Skin epidermis (tissue), 12 donors: ENCODE data around the gene HOXC12.
A peak's percentile ranks its signal among the peaks of the same experiment; 100 is the strongest.

ENCODE experiments used
- H3K27ac ChIP-seq, 21 experiments: fragments of 200-600 bp; sonication (generic) in 11 of 21; one replicate each; pipeline ENCODE4 v1.5.0; 2020; ENCODE audit warnings: mild to moderate bottlenecking in 3 of 21, inconsistent platforms in 2 of 21, moderate library complexity in 2 of 21
- H3K4me3 ChIP-seq, 7 experiments: fragments of 200-600 bp; sonication (generic) in 2 of 7; one replicate each; pipeline ENCODE4 v1.5.0; 2020; ENCODE audit warnings: inconsistent platforms in 2 of 7, mild to moderate bottlenecking in 2 of 7, moderate library complexity in 1 of 7

HOXC12 gene

DNA sequence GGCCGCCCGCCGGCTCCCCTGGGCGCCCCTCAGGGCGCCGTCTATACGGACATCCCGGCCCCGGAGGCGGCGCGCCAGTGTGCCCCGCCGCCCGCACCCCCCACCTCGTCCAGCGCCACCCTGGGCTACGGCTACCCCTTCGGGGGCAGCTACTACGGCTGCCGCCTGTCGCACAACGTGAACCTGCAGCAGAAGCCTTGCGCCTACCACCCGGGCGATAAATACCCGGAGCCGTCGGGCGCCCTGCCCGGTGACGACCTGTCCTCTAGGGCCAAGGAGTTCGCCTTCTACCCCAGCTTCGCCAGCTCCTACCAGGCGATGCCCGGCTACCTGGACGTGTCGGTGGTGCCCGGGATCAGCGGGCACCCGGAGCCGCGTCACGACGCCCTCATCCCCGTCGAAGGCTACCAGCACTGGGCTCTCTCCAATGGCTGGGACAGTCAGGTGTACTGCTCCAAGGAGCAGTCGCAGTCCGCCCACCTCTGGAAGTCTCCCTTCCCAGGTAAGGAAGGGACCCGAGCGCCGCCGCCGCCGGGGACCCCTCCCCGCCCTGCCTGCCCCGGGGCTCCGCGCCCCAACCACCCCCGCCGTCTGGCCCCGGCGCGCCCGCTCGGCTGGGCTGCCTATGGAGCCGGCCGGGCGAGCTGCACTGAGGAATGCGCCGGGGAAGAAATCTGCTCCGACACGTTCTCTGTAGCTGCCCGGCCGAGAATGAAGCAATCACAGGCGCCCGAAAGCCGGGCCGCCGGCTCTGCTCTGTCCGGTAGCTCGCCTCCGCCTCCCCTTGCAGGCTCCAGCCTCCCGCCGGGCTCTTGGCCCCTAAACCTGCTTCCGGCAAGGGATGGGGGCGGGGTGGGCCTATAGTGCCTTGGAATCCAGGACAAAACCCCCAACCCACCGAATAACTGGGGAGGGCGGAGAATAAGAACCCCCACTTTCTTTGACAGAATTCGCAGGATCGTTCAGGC, 15.3 kb upstream of the HOXC12 start:
- H3K27ac ChIP-seq, result peak overlapping the region in 19 of 21 experiments; percentile 47 to 89 (median 72)
- H3K4me3 ChIP-seq, result peak overlapping the region; percentile 33 to 58 (median 40)

- Histone ChIP-seq H3K27ac (peak overlapping the region in 8 of 21 experiments; percentile 36 to 87 (median 73)), H3K4me3 (peak overlapping the region; percentile 33 to 58 (median 40))
These were observed 14.2 kb upstream of the HOXC12 start for GRCh38 chr12:53940443-53941014.

DNA sequence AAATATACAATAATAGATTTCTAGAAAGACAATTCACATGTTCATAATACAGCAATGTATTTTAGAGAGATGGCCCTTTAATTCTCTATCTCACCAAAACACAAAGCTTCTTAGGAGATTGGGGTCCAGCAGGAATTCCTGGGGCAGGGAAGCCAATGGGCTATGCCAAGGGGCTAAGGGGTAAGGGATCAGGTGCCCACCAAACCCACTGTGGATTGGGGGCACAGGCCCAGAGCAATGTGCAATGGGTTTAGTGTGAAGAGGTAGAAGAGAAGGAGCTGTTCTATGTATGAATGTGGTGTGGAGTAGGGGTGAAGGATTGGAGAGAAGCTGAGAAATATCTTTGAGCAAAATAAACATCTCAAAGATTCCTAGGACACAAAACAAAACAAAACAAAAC, 13.5 kb upstream of the HOXC12 start:
- H3K27ac ChIP-seq, result peak overlapping the region in 1 of 21 experiments; percentile 42
- peak overlapping the region in 1 of 7 experiments; percentile 39 for H3K4me3 ChIP-seq

DNA sequence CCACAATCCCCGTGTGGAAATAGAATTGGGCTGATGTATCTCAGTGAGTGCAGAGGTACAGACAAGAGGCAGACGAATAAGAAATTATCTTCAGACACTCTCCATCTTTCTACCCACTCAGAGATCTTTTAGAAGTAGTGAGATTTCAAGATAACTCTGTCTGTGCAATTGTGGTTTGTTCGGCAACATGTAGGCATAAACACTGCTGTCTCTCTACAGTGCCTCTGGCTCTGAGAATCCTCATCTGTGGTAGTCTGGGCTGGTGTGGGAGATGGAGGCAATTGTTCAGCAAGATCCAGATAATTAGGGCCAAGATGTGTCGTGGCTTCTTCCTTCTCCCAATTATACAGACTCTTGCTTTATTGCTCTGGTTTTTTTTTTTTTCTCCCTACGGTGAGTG, 13.0 kb upstream of the HOXC12 start:
- Histone ChIP-seq H3K27ac (no peak overlapping the region), H3K4me3 (peak overlapping the region in 1 of 7 experiments; percentile 39)

- Histone ChIP-seq H3K4me3 (no peak overlapping the region), H3K27ac (no peak overlapping the region)
These were observed 12.2 kb upstream of the HOXC12 start for GRCh38 chr12:53942467-53942997.

- H3K4me3 ChIP-seq, result no peak overlapping the region
- H3K27ac ChIP-seq, result no peak overlapping the region
These were observed 10.5 kb upstream of the HOXC12 start for GRCh38 chr12:53944209-53944608.

- no peak overlapping the region for H3K27ac ChIP-seq
- H3K4me3 ChIP-seq, result no peak overlapping the region
These were observed 9.5 kb upstream of the HOXC12 start for GRCh38 chr12:53944907-53945847.

DNA sequence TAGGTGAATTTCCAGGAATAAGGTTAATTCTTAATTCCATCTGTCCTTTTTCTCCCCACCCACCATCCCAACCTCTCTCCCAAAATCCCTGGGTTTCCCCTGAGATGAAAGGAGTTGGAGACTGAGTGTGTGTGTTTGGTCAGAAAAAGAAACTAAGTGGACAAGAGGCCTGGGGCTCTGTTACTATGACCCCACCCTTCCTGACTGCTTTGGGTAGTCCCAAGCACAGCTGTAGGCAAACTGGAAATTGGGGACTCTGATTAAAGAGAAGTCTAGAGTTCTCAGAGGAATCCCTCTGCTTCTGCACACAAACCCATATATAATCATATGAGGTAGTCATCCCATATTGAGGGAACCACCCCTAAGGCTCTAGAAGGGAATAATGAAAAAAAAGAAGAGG, 7.0 kb upstream of the HOXC12 start:
- Histone ChIP-seq H3K27ac (no peak overlapping the region), H3K4me3 (no peak overlapping the region)

- H3K27ac ChIP-seq, result no peak overlapping the region
- no peak overlapping the region for H3K4me3 ChIP-seq
These were observed 5.8 kb upstream of the HOXC12 start for GRCh38 chr12:53948650-53949593.

GRCh38 chr12:53949631-53950436, 4.9 kb upstream of the HOXC12 start:
- no peak overlapping the region for H3K4me3 ChIP-seq
- no peak overlapping the region for H3K27ac ChIP-seq

DNA sequence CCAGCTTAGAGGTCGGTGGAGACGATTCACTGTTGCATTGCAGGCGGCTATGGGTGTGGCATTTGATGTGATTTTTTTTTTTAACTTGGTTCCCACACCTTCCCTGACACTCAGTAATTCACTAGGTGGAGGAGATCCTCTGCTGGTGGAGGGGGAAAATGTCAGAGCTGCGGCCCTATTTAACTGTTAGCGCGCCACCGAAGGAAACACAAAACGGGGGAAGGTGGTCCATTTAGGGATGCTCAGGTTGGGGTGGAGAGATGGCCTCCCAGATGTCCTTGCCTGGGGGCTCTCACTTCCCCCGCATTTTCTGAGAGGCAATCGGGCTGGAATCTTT, 4.3 kb upstream of the HOXC12 start:
- Histone ChIP-seq H3K27ac (no peak overlapping the region), H3K4me3 (peak overlapping the region in 1 of 7 experiments; percentile 1)

- no peak overlapping the region for H3K27ac ChIP-seq
- peak overlapping the region in 1 of 7 experiments; percentile 1 for H3K4me3 ChIP-seq
These were observed 3.7 kb upstream of the HOXC12 start for GRCh38 chr12:53950789-53951576.

DNA sequence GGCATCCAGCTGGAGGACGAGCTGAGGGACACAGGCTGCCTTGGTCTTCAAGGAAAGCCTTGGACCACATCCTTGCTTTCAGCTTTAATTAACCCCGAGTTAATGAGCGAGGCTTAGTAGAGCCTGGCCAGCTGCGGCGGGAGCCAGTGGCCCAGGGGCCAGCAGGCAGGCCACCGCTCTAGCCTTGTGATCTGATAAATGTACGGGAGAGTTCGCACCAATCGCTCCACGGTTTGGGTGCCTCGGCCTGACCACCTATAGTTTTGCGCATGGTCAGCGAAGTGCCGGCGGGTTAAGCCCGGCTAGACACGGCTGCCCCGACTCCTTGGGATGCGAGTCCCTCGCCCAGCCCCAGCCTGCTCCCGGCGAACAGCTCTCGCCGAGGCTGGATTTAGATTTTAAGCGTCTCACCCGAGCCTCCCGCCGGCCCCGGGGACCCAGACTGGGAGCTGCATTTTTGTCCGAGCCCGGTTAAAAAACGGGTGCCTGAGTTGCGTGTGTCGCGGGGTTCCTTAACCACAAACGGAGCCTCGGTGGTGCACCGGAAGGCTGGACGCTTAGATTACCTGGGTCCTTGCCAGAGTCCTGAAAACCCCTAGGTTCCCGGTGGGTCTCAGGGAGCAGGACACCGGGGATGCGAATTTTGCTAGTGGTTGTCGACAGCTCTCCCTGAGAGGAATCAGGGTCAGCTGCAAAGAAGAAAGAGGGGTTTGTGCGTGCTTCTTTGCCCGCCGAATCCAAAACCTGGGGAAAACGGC, 2.9 kb upstream of the HOXC12 start:
- H3K27ac ChIP-seq, result no peak overlapping the region
- no peak overlapping the region for H3K4me3 ChIP-seq

DNA sequence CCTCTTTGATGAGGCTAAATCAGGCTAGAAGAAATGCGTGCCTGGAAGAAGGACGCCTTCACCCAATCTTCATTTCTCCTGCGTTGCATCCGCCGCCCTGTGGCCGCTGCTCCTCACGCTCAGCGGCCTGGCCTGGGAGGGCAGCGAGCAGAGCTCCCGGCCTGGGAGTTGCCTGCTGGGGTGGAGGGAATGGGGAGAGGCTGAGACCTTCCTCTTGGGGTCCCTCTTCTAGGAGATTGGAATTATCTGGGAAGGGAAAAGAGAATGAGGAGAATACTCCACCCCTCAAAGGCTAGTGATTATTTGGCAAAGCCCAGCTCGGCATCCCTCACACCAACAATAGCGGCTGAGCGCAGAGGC, 2.4 kb upstream of the HOXC12 start:
- H3K4me3 ChIP-seq, result no peak overlapping the region
- no peak overlapping the region for H3K27ac ChIP-seq

DNA sequence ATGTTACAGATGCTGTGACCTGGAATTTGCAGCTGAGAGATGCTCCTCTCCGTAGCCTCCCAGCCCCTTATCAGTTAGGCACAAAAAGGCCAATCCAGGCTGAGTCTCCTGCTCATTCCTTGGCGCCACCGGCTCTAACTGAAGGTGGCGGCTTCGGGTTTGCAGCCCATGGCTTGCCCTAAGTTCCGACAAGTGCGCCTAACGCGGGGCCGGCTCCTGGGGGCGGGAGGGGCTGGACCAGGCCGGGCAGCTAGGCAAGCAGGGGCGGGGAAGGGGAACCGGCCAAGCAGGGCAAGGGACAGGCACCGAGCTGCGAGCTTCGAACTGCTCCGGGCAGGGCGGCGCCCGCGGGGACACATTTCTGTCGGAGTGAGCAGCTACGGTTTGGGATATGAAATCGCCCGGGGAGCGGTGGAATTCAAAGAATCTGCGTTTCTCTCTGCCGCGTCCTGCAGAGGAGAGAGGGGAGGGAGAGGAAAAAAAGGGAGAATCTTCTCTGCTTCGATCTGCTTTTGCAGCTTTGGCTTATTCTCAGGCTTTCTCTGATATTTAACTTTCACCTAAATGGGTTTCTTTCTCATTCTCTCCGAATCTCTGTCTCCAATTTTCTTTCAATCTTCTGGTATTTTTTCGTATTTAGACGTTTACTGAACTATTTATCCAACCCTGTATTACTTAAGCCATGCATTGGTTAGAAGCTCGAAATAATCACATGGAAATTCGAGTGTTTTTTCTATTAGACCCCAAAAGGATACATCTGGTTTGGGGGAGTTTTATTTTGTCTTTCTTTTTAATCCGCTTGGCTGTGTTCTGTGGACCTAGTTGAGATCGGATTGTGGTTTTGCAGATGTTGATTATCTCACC, 1.6 kb upstream of the HOXC12 start:
- Histone ChIP-seq H3K4me3 (no peak overlapping the region), H3K27ac (no peak overlapping the region)
